Measurements from ENCODE around the gene DVL2. TPM values are rescaled to one million over a fixed set of nuclear protein-coding genes. Genes with fewer than 3 reads are reported as not detected.

DVL2 gene
- total RNA-seq (2022; extraction: Qiagen RNA extraction; ENCODE audit: low read depth): 28.0 to 42.0 TPM (median 34.1 TPM) in 5 replicates

GRCh38 chr17:7234083-7234951 is at the start of gene DVL2:
Gene DVL2, minus strand, starts transcription at chr17:7234517. Its CDS starts 255 bp downstream, at chr17:7234262.

GRCh38 chr17:7281074-7281952 is 47.0 kb upstream of the DVL2 start, which contains the start of gene SLC2A4:
Gene SLC2A4, plus strand, starts transcription at chr17:7281718. Its CDS starts 217 bp downstream, at chr17:7281935.

DNA sequence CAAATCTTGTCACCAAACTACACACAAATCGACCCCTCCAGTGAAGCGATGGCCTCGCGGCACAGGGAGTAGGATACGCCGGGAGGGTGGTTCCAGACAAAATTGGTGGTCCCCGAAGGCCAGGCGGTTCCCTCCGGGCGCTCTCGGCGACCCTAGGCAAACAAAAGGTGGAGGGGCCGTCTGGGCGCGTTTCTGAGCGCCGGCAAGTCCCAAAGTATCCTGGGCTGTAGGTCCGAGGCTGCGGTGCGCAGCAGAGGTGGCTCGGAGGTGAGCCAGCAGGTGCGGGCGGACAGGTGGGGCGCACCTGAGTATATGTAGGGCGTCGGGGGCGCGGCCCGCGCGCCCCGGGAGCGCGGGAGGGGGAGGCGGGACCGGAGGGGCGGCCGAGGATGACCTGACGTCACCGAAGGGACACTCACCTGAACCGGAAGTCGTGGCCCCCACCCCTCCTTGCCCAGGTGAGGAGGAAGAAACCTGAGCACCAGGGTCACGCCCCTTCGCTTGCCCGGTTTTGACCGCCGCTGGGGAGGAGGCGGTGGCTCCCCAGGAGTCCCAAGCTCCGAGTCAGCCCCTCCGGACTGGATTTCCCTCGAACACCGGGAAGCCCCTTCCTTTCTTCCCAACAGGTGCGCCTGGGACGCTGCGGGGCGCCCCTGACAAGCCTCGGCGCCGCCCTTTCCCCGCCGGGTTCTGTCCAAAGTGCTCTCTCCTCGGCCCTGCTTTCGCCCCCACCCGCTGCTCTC is 28.0 kb upstream of the DVL2 start, which contains the start of gene CLDN7:
Gene CLDN7, minus strand, starts transcription at position 287 of the 743 bp plus-strand sequence. CDS start 435 bp downstream, outside the sequence.

DNA sequence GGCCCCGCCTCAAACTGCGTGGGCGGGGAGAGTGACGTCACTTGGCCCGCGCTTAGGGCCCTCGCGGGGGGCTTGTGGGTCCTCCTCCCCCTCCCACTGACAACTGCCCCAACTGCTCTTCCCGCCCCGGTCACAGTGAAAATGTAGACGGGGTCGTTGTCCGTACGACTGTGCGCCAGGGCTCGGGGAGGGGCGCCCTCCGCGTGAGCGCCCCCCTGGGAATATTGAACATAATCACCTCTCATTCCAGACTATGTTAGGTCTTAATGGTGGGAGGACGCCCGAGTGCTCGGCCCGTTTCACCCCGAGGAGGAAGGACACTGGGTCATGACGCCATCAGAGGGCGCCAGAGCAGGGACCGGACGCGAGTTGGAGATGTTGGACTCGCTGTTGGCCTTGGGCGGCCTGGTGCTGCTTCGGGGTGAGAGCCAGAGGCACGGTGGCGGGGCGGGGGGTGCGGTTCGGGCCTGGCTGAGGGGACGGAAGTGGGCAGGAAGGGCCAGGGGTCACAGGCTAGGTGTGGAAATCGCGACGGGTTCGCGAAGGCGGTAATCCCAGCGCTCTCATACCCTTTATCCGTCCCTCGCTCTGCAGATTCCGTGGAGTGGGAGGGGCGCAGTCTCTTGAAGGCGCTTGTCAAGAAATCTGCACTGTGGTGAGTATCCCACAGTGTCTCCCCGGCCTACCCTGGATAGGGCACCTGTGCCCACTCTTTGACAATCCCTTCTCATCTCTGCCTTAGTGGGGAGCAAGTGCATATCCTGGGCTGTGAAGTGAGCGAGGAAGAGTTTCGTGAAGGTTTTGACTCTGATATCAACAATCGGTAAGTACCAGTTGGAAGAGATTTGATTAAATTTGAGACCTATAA is 18.1 kb upstream of the DVL2 start, which contains the start of gene ELP5:
Gene ELP5, plus strand, starts transcription at position 40 of the 868 bp plus-strand sequence. Its CDS starts 336 bp downstream, at position 376.

GRCh38 chr17:7251661-7252175 is 17.4 kb upstream of the DVL2 start, which contains the start of gene CTDNEP1:
Gene CTDNEP1, minus strand, starts transcription at chr17:7251734. Its CDS starts 438 bp downstream, at chr17:7251296.

GRCh38 chr17:7241783-7242716 is 7.7 kb upstream of the DVL2 start, which contains the start of gene GABARAP:
Gene GABARAP, minus strand, starts transcription at chr17:7242449. Its CDS starts 119 bp downstream, at chr17:7242330.

GRCh38 chr17:7239091-7240027 is 5.0 kb upstream of the DVL2 start, which contains the start of gene PHF23:
Gene PHF23, minus strand, starts transcription at chr17:7239457. Its CDS starts 178 bp downstream, at chr17:7239279.

DNA sequence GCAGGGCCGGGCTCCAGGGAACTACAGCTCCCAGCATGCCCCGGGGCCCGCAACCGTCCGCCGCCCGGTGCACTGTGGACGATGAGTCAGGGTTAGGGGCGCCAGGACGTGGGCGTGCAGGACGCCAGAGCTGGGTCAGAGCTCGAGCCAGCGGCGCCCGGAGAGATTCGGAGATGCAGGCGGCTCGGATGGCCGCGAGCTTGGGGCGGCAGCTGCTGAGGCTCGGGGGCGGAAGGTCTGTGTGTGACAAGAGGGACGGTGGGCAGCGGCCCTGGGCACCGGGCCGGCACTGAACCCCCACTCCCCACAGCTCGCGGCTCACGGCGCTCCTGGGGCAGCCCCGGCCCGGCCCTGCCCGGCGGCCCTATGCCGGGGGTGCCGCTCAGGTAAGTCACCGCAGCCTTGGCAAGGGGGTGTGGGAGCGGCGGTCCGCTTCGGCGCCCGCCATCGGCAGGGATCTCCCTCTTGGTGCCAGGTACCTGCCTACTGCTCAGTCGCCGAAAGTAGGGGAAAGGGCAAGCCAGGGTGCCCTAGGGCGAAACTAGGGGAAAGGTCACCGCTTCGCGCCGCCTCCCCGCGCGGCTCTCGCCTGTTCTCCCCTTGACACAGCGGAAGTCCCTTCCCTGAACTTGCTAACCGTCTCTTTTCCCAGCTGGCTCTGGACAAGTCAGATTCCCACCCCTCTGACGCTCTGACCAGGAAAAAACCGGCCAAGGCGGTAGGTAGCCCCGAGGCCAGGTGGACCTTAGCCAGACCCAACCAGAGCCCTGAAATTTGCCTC is 14.3 kb downstream of the DVL2 start, which contains the start of the genes ACADVL and DLG4:
Gene ACADVL, plus strand, starts transcription at position 127 of the 781 bp plus-strand sequence. Its CDS starts 47 bp downstream, at position 174.
Gene DLG4, minus strand, starts transcription at position 25 of the 781 bp plus-strand sequence.

DNA sequence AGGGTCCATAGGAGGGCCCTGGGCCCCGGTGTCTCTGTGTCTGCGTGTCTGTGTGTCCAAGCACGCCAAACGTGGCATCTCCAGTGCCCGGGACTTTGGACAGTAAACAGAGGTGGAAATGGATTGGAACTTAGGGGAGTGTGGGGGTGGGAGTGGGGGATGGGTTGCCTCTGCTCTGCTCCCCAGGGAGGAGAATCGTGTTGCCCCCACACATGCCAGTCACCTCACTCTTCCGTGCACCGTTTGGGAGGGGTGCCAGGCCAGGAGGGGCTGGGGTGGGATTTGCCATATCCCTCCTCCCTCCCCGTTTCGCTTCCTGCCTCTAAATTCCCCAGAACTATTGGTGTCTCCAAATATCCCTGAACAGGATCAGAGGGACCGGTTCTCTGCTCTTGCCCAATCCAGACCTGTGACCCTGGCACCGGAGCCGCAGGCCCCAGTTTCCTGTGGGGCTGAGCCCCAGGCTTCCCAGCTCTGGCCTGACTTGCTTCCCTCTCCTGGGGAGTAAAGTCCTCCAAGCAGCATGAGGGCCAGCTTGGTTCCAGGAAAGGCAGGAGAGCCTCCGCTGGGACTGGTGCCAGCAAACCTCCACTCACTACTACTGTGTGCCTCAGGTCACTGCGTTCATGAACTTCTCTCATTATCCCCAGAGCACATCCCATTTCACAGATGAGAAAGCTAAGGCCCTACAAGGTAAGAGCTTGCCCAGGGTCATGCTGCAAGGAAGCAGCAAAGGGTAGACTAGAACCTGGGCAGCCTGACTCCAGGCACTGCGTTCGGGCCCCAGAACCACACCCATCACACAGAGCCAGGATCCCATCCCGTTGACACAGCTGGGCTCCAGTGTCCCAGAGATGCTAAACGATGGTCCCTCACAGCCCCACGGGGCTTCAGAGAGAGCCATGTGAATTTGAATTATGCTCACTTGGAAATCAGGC is 54.7 kb downstream of the DVL2 start, which contains the start of gene ASGR1:
Gene ASGR1, minus strand, starts transcription at position 54 of the 938 bp plus-strand sequence. CDS start 807 bp downstream, outside the sequence.

Other genes with a start within 250 kb of the DVL2 start
- 0.02 TPM in 1 of 5 replicates, not detected in the others for gene ALOX12, start 238.5 kb downstream of the DVL2 start, total RNA-seq (2022; extraction: Qiagen RNA extraction; ENCODE audit: low read depth)
- gene RNASEK, start 221.9 kb downstream of the DVL2 start, total RNA-seq (2022; extraction: Qiagen RNA extraction; ENCODE audit: low read depth): 462 to 521 TPM (median 474 TPM) in 5 replicates
- gene BCL6B, start 211.5 kb downstream of the DVL2 start, total RNA-seq (2022; extraction: Qiagen RNA extraction; ENCODE audit: low read depth): not detected in 5 replicates
- 9.2 to 12.7 TPM (median 12.1 TPM) in 5 replicates for gene SLC16A13, start 198.5 kb downstream of the DVL2 start, total RNA-seq (2022; extraction: Qiagen RNA extraction; ENCODE audit: low read depth)
- gene SLC16A11, start 190.4 kb downstream of the DVL2 start, total RNA-seq (2022; extraction: Qiagen RNA extraction; ENCODE audit: low read depth): not detected in 5 replicates
- not detected in 5 replicates for gene CLEC10A, start 154.3 kb downstream of the DVL2 start, total RNA-seq (2022; extraction: Qiagen RNA extraction; ENCODE audit: low read depth)
- 0.24 TPM in 1 of 5 replicates, not detected in the others for gene ASGR2, start 119.7 kb downstream of the DVL2 start, total RNA-seq (2022; extraction: Qiagen RNA extraction; ENCODE audit: low read depth)
- gene ASGR1, start 55.1 kb downstream of the DVL2 start, total RNA-seq (2022; extraction: Qiagen RNA extraction; ENCODE audit: low read depth): 0.82 to 1.2 TPM (median 1.0 TPM) in 5 replicates
- gene DLG4, start 14.7 kb downstream of the DVL2 start, total RNA-seq (2022; extraction: Qiagen RNA extraction; ENCODE audit: low read depth): 7.9 to 9.6 TPM (median 8.9 TPM) in 5 replicates
- gene ACADVL, start 14.6 kb downstream of the DVL2 start, total RNA-seq (2022; extraction: Qiagen RNA extraction; ENCODE audit: low read depth): 353 to 465 TPM (median 434 TPM) in 5 replicates
- gene PHF23, start 4.9 kb upstream of the DVL2 start, total RNA-seq (2022; extraction: Qiagen RNA extraction; ENCODE audit: low read depth): 83.9 to 111 TPM (median 93.1 TPM) in 5 replicates
- 651 to 801 TPM (median 727 TPM) in 5 replicates for gene GABARAP, start 7.9 kb upstream of the DVL2 start, total RNA-seq (2022; extraction: Qiagen RNA extraction; ENCODE audit: low read depth)
- gene CTDNEP1, start 17.2 kb upstream of the DVL2 start, total RNA-seq (2022; extraction: Qiagen RNA extraction; ENCODE audit: low read depth): 214 to 254 TPM (median 242 TPM) in 5 replicates
- gene ELP5, start 17.7 kb upstream of the DVL2 start, total RNA-seq (2022; extraction: Qiagen RNA extraction; ENCODE audit: low read depth): 117 to 137 TPM (median 127 TPM) in 5 replicates
- gene CLDN7, start 28.0 kb upstream of the DVL2 start, total RNA-seq (2022; extraction: Qiagen RNA extraction; ENCODE audit: low read depth): 0.54 to 0.90 TPM (median 0.62 TPM) in 5 replicates
- 0.13 to 0.29 TPM (median 0.24 TPM) in 5 replicates for gene SLC2A4, start 47.2 kb upstream of the DVL2 start, total RNA-seq (2022; extraction: Qiagen RNA extraction; ENCODE audit: low read depth)
- 0.45 to 0.97 TPM (median 0.60 TPM) in 4 of 5 replicates, not detected in the other for gene YBX2, start 60.1 kb upstream of the DVL2 start, total RNA-seq (2022; extraction: Qiagen RNA extraction; ENCODE audit: low read depth)
- 1,623 to 1,819 TPM (median 1,736 TPM) in 5 replicates for gene EIF5A, start 73.1 kb upstream of the DVL2 start, total RNA-seq (2022; extraction: Qiagen RNA extraction; ENCODE audit: low read depth)
- gene GPS2, start 80.8 kb upstream of the DVL2 start, total RNA-seq (2022; extraction: Qiagen RNA extraction; ENCODE audit: low read depth): 91.6 to 105 TPM (median 99.8 TPM) in 5 replicates
- gene NEURL4, start 94.8 kb upstream of the DVL2 start, total RNA-seq (2022; extraction: Qiagen RNA extraction; ENCODE audit: low read depth): 24.3 to 33.5 TPM (median 29.7 TPM) in 5 replicates
- gene ACAP1, start 102.0 kb upstream of the DVL2 start, total RNA-seq (2022; extraction: Qiagen RNA extraction; ENCODE audit: low read depth): 1.9 to 7.2 TPM (median 3.1 TPM) in 5 replicates
- 11.9 to 16.4 TPM (median 13.3 TPM) in 5 replicates for gene KCTD11, start 117.6 kb upstream of the DVL2 start, total RNA-seq (2022; extraction: Qiagen RNA extraction; ENCODE audit: low read depth)
- not detected in 5 replicates for gene TMEM95, start 120.6 kb upstream of the DVL2 start, total RNA-seq (2022; extraction: Qiagen RNA extraction; ENCODE audit: low read depth)
- gene TNK1, start 146.6 kb upstream of the DVL2 start, total RNA-seq (2022; extraction: Qiagen RNA extraction; ENCODE audit: low read depth): 1.5 to 2.4 TPM (median 1.8 TPM) in 5 replicates
- 36.7 to 43.5 TPM (median 37.7 TPM) in 5 replicates for gene PLSCR3, start 160.0 kb upstream of the DVL2 start, total RNA-seq (2022; extraction: Qiagen RNA extraction; ENCODE audit: low read depth)
- gene TMEM256, start 169.6 kb upstream of the DVL2 start, total RNA-seq (2022; extraction: Qiagen RNA extraction; ENCODE audit: low read depth): 181 to 224 TPM (median 197 TPM) in 5 replicates
- 14.2 to 20.2 TPM (median 17.0 TPM) in 5 replicates for gene NLGN2, start 173.3 kb upstream of the DVL2 start, total RNA-seq (2022; extraction: Qiagen RNA extraction; ENCODE audit: low read depth)
- gene SPEM1, start 185.8 kb upstream of the DVL2 start, total RNA-seq (2022; extraction: Qiagen RNA extraction; ENCODE audit: low read depth): 0.09 TPM in 1 of 5 replicates, not detected in the others
- gene SPEM2, start 191.1 kb upstream of the DVL2 start, total RNA-seq (2022; extraction: Qiagen RNA extraction; ENCODE audit: low read depth): 0.10 to 0.14 TPM in 2 of 5 replicates, not detected in the others
- gene SPEM3, start 194.3 kb upstream of the DVL2 start, total RNA-seq (2022; extraction: Qiagen RNA extraction; ENCODE audit: low read depth): 0.01 to 0.04 TPM in 2 of 5 replicates, not detected in the others
- 9.6 to 14.5 TPM (median 13.1 TPM) in 5 replicates for gene TMEM102, start 200.9 kb upstream of the DVL2 start, total RNA-seq (2022; extraction: Qiagen RNA extraction; ENCODE audit: low read depth)
- 0.99 to 1.4 TPM (median 1.4 TPM) in 5 replicates for gene FGF11, start 205.0 kb upstream of the DVL2 start, total RNA-seq (2022; extraction: Qiagen RNA extraction; ENCODE audit: low read depth)
- 4.7 to 7.6 TPM (median 7.2 TPM) in 5 replicates for gene CHRNB1, start 210.5 kb upstream of the DVL2 start, total RNA-seq (2022; extraction: Qiagen RNA extraction; ENCODE audit: low read depth)
- 20.0 to 25.5 TPM (median 23.1 TPM) in 5 replicates for gene ZBTB4, start 245.1 kb upstream of the DVL2 start, total RNA-seq (2022; extraction: Qiagen RNA extraction; ENCODE audit: low read depth)
- gene SLC35G6, start 246.9 kb upstream of the DVL2 start, total RNA-seq (2022; extraction: Qiagen RNA extraction; ENCODE audit: low read depth): not detected in 5 replicates
- gene POLR2A, start 249.8 kb upstream of the DVL2 start, total RNA-seq (2022; extraction: Qiagen RNA extraction; ENCODE audit: low read depth): 74.3 to 88.3 TPM (median 80.0 TPM) in 5 replicates

Data from A549 treated with CpdA at 1 μM for 4 hours (cell line).